HG03025 (cell line): ENCODE data around the gene TCF4.

ENCODE experiments used
- ATAC-seq: cut with Tn5 transposase; IDR thresholded peaks from one replicate; pipeline ENCODE4 v1.9.1; 2021; ENCODE audit warnings: mild to moderate bottlenecking, moderate library complexity; ENCODE audit not compliant: unreplicated experiment, low FRiP score

TCF4 gene

GRCh38 chr18:55249550-55249949 is 338.4 kb downstream of the TCF4 start:
- ATAC-seq = no peak

- peak; percentile 42 for ATAC-seq
These were observed 339.5 kb downstream of the TCF4 start for GRCh38 chr18:55248495-55248894.

- ATAC-seq = no peak
These were observed 341.0 kb downstream of the TCF4 start for GRCh38 chr18:55247032-55247431.

- no peak for ATAC-seq
These were observed 341.7 kb downstream of the TCF4 start for GRCh38 chr18:55246278-55246677.

GRCh38 chr18:55245211-55245614 is 342.8 kb downstream of the TCF4 start:
- no peak for ATAC-seq

- ATAC-seq = no peak
These were observed 343.4 kb downstream of the TCF4 start for GRCh38 chr18:55244546-55244945.

- ATAC-seq = no peak
These were observed 344.1 kb downstream of the TCF4 start for GRCh38 chr18:55243857-55244256.

GRCh38 chr18:55243255-55243654 is 344.7 kb downstream of the TCF4 start:
- no peak for ATAC-seq

GRCh38 chr18:55240978-55241377 is 347.0 kb downstream of the TCF4 start:
- peak; percentile 34 for ATAC-seq

- ATAC-seq = no peak
These were observed 348.3 kb downstream of the TCF4 start for GRCh38 chr18:55239740-55240139.

GRCh38 chr18:55237660-55238059 is 350.3 kb downstream of the TCF4 start:
- ATAC-seq = no peak

- ATAC-seq = peak; percentile 56
These were observed 351.7 kb downstream of the TCF4 start for GRCh38 chr18:55236150-55236931.

GRCh38 chr18:55235094-55235461 is 352.9 kb downstream of the TCF4 start:
- ATAC-seq = no peak

- ATAC-seq = no peak
These were observed 353.5 kb downstream of the TCF4 start for GRCh38 chr18:55234366-55235093.

GRCh38 chr18:55233857-55234256 is 354.1 kb downstream of the TCF4 start:
- no peak for ATAC-seq

GRCh38 chr18:55232506-55232905 is 355.5 kb downstream of the TCF4 start:
- no peak for ATAC-seq

GRCh38 chr18:55229682-55230081 is 358.3 kb downstream of the TCF4 start:
- ATAC-seq = no peak

- no peak for ATAC-seq
These were observed 359.3 kb downstream of the TCF4 start for GRCh38 chr18:55228707-55229106.

- no peak for ATAC-seq
These were observed 359.8 kb downstream of the TCF4 start for GRCh38 chr18:55228191-55228590.

GRCh38 chr18:55227771-55228170 is 360.2 kb downstream of the TCF4 start:
- ATAC-seq = no peak

- no peak for ATAC-seq
These were observed 361.9 kb downstream of the TCF4 start for GRCh38 chr18:55226044-55226443.

- no peak for ATAC-seq
These were observed 363.8 kb downstream of the TCF4 start for GRCh38 chr18:55224086-55224625.
